HG03066 (cell line): ENCODE measurements around the gene CFHR1.

ENCODE experiments used
- ATAC-seq: cut with Tn5 transposase; IDR thresholded peaks from one replicate; pipeline ENCODE4 v1.9.1; 2021; ENCODE audit warnings: low read depth; ENCODE audit not compliant: unreplicated experiment

The CFHR1 gene

GRCh38 chr1:196873385-196873784 is 53.9 kb downstream of the CFHR1 start:
- no peak for ATAC-seq

DNA sequence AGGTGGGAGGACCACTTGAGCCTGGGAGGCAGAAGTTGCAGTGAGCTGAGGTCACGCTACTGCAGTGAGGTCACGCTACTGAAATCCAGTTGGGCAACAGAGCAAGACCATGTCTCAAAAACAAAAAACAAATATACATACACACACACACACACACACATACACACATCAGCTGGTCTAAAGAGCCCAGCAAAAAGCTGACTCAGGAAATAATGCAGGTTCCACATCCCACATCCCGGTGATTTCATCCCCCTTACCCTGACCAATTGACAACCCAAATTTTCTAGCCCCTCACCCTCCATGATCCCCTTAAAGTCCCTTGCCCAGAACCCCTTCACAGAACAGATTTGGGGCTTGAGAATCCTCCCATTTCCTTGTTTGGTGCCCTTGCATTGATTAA is 56.4 kb downstream of the CFHR1 start:
- no peak for ATAC-seq

DNA sequence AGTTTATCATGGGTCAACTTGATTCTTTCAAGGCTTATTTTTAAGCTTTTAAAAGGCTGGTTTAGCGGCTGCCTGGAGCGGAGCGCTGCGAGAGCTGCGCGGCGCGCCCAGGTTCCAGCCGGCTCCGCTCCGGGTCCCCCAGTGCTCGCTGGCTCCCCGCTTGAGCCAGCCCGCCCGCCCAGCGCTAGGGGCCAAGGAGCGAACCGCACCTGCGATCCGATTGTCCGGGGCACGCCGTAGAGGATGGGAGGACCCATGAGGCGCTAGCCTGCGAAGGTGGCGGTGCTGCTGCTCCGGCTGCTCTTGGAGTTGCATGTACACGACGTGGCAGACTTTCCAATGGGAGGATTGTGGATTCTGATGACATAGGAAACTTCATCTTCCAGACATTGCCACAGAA is 58.4 kb downstream of the CFHR1 start:
- no peak for ATAC-seq
